GM19372 (cell line): ENCODE data around the gene APOC4.
"Not testable (repeated sequence)": the region's sequence is repeated elsewhere in the genome, so short reads cannot be mapped to it uniquely, and the experiment has no call there.

Source experiments
- ATAC-seq: cut with Tn5 transposase; IDR thresholded peaks from one replicate; pipeline ENCODE4 v1.9.1; 2021; ENCODE audit warnings: mild to moderate bottlenecking, low read depth, moderate library complexity; ENCODE audit not compliant: unreplicated experiment

APOC4 gene, protein sequence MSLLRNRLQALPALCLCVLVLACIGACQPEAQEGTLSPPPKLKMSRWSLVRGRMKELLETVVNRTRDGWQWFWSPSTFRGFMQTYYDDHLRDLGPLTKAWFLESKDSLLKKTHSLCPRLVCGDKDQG

GRCh38 chr19:44942067-44942571 is at the start of gene APOC4:
Gene APOC4 (plus strand): TSS chr19:44942237. CDS start chr19:44942278, 41 bp downstream.
- ATAC-seq: no peak

- ATAC-seq: no peak
Observed at GRCh38 chr19:44892932-44893331, 49.1 kb upstream of the APOC4 start.

GRCh38 chr19:44893332-44894051 is 48.5 kb upstream of the APOC4 start:
- ATAC-seq: no peak

DNA sequence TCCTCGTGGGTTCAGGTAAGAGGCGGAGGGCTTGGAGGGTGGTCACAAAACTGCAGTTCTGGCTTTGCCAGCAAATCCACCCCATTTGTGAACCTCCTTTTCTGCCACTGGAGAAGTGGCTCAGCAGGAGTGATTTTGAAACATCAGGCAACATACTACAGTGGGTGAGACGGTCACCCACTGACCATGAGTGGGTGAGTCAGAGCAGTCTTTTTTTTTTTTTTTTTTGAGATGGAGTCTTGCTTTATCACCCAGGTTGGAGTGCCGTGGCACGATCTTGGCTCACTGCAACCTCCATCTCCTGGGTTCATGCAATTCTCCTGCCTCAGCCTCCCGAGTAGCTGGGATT is 48.0 kb upstream of the APOC4 start:
- ATAC-seq: no peak

DNA sequence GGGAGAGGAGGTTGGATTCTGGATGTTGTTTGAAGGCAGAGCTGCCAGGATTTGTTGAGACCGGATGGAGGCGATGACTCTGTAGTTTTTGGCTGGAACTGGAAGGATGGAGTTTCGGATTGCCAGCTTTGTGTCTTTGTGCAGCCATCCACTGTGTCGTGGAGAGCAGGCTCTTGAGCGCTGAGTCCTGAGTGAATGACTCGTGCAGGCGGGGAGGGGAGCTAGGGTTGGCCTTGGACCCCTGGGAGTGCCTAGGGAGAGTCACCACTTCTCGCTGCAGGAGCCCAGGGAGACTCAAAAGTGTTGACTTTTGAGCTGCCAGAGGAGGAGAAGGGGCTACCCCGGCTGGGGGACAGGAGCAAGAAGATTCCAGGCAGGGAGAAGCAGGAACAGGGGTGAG is 47.1 kb upstream of the APOC4 start:
- no peak for ATAC-seq

GRCh38 chr19:44897835-44898234 is 44.2 kb upstream of the APOC4 start:
- ATAC-seq: no peak

DNA sequence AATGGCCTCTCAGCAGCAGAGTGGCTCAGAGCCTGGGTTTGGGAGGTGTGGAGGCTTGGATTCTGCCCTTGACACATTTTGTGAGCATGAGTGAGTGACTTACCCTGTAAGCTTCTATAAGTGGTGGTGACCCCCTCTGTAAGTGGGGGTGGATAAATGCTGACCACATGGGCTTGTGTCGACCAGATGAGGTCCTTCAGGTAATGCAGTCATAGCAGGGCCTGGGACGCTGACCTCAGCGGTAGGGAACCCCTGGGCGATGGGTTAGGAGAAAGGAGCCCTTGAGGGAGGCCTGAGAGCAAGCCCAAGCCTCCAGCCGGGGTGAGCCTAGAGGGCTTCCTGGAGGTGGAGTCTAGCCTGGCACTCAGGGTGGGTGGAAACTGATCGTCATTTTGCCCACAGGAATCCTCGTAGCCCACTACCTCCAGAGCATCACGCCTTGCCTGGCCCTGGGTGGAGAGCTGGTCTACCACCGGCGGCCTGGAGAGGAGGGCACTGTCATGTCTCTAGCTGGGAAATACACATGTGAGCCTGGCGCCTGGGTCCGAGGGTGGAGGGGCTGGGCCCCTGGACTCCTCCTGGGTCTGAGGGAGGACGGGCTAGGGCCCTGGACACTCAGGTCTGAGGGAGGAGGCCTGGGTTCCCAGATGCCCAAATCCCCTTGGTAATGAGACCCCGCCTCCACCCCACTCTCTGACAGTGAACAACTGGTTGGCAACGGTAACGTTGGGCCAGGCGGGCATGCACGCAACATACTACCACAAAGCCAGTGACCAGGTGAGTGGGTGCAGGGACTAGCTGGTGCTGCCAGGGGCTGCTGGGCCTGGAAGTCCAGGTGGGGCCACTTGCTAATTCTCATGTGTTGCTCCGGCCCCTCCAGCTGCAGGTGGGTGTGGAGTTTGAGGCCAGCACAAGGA is 41.5 kb upstream of the APOC4 start:
- no peak for ATAC-seq

DNA sequence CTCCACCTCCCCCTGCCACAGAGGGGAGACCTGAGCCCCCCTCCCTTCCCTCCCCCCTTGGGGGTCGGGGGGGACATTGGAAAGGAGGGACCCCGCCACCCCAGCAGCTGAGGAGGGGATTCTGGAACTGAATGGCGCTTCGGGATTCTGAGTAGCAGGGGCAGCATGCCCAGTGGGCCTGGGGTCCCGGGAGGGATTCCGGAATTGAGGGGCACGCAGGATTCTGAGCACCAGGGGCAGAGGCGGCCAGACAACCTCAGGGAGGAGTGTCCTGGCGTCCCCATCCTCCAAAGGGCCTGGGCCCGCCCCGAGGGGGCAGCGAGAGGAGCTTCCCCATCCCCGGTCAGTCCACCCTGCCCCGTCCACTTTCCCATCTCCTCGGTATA is 38.8 kb upstream of the APOC4 start:
- ATAC-seq: no peak

- no peak for ATAC-seq
Observed at GRCh38 chr19:44903602-44904425, 38.2 kb upstream of the APOC4 start.

DNA sequence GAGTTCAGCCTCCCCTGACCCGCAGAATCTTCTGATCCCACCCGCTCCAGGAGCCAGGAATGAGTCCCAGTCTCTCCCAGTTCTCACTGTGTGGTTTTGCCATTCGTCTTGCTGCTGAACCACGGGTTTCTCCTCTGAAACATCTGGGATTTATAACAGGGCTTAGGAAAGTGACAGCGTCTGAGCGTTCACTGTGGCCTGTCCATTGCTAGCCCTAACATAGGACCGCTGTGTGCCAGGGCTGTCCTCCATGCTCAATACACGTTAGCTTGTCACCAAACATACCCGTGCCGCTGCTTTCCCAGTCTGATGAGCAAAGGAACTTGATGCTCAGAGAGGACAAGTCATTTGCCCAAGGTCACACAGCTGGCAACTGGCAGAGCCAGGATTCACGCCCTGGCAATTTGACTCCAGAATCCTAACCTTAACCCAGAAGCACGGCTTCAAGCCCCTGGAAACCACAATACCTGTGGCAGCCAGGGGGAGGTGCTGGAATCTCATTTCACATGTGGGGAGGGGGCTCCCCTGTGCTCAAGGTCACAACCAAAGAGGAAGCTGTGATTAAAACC is 37.5 kb upstream of the APOC4 start:
- no peak for ATAC-seq

DNA sequence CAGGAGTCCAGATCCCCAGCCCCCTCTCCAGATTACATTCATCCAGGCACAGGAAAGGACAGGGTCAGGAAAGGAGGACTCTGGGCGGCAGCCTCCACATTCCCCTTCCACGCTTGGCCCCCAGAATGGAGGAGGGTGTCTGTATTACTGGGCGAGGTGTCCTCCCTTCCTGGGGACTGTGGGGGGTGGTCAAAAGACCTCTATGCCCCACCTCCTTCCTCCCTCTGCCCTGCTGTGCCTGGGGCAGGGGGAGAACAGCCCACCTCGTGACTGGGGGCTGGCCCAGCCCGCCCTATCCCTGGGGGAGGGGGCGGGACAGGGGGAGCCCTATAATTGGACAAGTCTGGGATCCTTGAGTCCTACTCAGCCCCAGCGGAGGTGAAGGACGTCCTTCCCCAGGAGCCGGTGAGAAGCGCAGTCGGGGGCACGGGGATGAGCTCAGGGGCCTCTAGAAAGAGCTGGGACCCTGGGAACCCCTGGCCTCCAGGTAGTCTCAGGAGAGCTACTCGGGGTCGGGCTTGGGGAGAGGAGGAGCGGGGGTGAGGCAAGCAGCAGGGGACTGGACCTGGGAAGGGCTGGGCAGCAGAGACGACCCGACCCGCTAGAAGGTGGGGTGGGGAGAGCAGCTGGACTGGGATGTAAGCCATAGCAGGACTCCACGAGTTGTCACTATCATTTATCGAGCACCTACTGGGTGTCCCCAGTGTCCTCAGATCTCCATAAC is 36.4 kb upstream of the APOC4 start, which contains the start of gene APOE:
Gene APOE (plus strand): TSS at position 360 of the 724 bp plus-strand sequence. CDS start 829 bp downstream, outside the sequence.
- no peak for ATAC-seq

DNA sequence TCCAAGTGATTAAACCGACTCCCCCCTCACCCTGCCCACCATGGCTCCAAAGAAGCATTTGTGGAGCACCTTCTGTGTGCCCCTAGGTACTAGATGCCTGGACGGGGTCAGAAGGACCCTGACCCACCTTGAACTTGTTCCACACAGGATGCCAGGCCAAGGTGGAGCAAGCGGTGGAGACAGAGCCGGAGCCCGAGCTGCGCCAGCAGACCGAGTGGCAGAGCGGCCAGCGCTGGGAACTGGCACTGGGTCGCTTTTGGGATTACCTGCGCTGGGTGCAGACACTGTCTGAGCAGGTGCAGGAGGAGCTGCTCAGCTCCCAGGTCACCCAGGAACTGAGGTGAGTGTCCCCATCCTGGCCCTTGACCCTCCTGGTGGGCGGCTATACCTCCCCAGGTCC is 34.4 kb upstream of the APOC4 start:
- no peak for ATAC-seq

GRCh38 chr19:44908074-44908835 is 33.8 kb upstream of the APOC4 start:
- ATAC-seq: no peak

DNA sequence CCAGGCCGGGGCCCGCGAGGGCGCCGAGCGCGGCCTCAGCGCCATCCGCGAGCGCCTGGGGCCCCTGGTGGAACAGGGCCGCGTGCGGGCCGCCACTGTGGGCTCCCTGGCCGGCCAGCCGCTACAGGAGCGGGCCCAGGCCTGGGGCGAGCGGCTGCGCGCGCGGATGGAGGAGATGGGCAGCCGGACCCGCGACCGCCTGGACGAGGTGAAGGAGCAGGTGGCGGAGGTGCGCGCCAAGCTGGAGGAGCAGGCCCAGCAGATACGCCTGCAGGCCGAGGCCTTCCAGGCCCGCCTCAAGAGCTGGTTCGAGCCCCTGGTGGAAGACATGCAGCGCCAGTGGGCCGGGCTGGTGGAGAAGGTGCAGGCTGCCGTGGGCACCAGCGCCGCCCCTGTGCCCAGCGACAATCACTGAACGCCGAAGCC is 33.2 kb upstream of the APOC4 start:
- ATAC-seq: no peak

DNA sequence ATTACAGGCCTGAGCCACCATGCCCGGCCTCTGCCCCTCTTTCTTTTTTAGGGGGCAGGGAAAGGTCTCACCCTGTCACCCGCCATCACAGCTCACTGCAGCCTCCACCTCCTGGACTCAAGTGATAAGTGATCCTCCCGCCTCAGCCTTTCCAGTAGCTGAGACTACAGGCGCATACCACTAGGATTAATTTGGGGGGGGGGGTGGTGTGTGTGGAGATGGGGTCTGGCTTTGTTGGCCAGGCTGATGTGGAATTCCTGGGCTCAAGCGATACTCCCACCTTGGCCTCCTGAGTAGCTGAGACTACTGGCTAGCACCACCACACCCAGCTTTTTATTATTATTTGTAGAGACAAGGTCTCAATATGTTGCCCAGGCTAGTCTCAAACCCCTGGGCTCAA is 32.3 kb upstream of the APOC4 start:
- ATAC-seq: no peak

DNA sequence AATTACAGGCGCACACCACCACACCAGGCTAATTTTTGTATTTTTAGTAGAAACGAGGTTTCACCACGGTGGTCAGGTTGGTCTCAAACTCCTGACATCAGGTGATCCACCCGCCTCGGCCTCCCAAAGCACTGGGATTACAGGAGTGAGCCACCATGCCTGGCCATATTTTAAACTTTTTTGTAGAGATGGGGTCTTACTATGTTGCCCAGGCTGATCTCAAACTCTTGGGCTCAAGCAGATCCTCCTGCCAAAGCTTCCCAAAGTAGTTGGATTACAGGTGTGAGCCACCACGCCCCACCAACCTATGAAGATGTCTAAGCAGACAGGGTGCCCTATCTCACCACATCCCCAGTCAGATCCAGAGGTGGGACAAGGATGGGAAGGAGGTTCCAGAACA is 30.1 kb upstream of the APOC4 start:
- not testable (repeated sequence) for ATAC-seq

DNA sequence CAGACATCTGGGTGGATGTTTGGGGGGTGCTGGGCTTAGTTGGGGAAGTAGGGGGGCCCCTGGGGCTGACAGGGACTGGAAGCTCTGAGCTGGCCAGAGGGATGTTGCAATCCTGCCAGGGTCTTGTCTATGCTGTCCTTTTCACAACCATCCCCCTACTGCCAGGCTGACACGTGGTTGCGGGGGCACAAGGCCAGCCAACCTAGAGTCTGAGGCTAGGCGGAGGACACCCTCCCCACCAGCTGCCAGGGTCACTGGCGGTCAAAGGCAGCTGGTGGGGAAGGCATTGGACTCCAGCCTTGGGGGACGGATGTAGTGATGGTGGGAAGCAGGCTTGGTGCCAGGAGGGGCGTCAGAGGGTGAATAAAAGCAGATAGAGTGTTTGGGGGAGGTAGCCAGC is 29.2 kb upstream of the APOC4 start:
- ATAC-seq: no peak

DNA sequence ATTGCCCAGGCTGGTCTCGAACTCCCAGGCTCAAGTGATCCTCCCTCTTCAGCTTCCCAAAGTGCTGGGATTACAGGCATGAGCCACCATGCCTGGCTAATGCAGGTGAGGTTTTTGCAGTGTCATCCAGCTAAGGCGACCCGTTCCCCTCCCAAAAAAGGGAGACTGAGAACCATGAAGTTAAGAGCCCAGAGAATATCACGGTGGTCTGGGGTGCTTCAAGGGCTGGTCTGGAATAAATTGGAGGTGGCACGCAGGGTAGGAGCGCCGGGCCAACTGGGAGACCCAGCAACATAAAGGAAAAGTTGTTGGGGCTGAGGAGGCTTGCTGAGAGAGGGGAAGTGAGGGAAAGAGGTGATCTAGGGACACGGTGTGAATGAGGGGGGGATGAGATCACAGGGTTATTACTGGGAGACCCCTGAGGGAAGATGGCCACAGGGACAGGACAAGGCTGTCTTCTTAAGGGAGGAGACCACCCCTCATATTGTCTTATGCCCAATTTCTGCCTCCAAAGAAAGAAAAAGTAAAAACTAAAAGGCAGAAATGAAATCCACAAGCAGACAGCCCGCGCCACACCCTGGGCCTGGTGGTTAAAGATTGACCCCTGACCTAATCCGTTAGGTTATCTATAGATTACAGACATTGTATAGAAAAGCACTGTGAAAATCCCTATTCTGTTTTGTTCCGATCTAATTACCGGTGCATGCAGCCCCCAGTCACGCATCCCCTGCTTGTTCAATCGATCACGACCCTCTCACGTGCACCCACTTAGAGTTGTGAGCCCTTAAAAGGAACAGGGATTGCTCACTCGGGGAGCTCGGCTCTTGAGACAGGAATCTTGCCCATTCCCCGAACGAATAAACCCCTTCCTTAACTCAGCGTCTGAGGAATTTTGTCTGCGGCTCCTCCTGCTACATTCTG is 28.3 kb upstream of the APOC4 start:
- ATAC-seq: not testable (repeated sequence)
